Activated T-cell treated with anti-CD3 and anti-CD28 coated beads, Interleukin-2, amount 50 U/mL, for 72 hours (primary cell): ENCODE data around the gene CDCA8. TPM values are rescaled to one million over a fixed set of nuclear protein-coding genes. Genes with fewer than 3 reads are reported as not detected.

Source experiments
- ATAC-seq, 2 donors: fragments of 150-1000 bp; cut with Tn5 transposase; replicated peaks in 1 of 2; 2 replicates each; pipeline ENCODE4 v1.10.0; 2021; ENCODE audit warnings: moderate library complexity in 2 of 2, mild to moderate bottlenecking in 1 of 2
- DNase-seq, 2 donors: peaks; one replicate each; pipeline ENCODE4 v3.0.0; 2021 to 2022; ENCODE audit warnings: mixed read lengths in 1 of 2
- H3K27ac Mint-ChIP-seq: one replicate; pipeline ENCODE4 v1.8.0; 2022; ENCODE audit warnings: mild to moderate bottlenecking, moderate library complexity, mixed read lengths
- H3K27me3 Mint-ChIP-seq: one replicate; pipeline ENCODE4 v1.8.0; 2022; ENCODE audit warnings: low read depth, mixed read lengths
- H3K36me3 Mint-ChIP-seq, 2 donors: one replicate each; pipeline ENCODE4 v1.8.0; 2022; ENCODE audit warnings: mixed read lengths in 2 of 2, mild to moderate bottlenecking in 1 of 2; ENCODE audit not compliant: insufficient read depth in 2 of 2
- H3K4me1 Mint-ChIP-seq: one replicate; pipeline ENCODE4 v1.8.0; 2022; ENCODE audit warnings: low read depth, mixed read lengths
- H3K4me3 Mint-ChIP-seq, 2 donors: one replicate each; pipeline ENCODE4 v1.8.0; 2022; ENCODE audit warnings: mild to moderate bottlenecking in 2 of 2, mixed read lengths in 2 of 2, moderate library complexity in 2 of 2
- H3K9me3 Mint-ChIP-seq, 2 donors: one replicate each; pipeline ENCODE4 v1.8.0; 2022; ENCODE audit warnings: mixed read lengths in 2 of 2
- total RNA-seq, 2 donors: library from RNA; stranded (reverse); gene quantifications; one replicate each; pipeline ENCODE4 v1.2.3, GENCODE V29; 2022

The CDCA8 gene
- total RNA-seq, 2 donors from 2014 or later: 65.8 to 94.0 TPM

DNA sequence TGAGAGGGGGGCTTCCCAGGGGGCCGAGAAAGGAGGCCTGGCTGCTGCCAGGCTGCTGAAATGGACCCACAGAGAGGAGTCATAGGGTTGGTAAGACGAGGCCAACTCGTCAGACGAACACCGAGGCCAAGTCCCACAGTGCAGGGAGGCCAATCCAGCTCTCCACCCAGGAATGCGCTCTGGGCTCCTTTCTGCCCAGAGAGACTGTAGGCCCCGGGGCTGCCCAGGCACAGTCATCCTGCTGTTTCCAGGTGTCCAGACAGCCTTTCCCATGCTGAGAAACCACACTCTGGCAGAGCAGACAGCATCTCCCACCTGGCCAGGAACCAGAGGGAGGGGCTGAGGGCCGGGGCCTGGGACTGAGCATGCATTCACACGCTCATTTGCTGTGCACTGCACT is 30.9 kb upstream of the CDCA8 start:
- no peak for DNase-seq
- no peaks in the 10 kb centered on the region for H3K36me3 Mint-ChIP-seq
- H3K27ac Mint-ChIP-seq: no peak overlapping the region

DNA sequence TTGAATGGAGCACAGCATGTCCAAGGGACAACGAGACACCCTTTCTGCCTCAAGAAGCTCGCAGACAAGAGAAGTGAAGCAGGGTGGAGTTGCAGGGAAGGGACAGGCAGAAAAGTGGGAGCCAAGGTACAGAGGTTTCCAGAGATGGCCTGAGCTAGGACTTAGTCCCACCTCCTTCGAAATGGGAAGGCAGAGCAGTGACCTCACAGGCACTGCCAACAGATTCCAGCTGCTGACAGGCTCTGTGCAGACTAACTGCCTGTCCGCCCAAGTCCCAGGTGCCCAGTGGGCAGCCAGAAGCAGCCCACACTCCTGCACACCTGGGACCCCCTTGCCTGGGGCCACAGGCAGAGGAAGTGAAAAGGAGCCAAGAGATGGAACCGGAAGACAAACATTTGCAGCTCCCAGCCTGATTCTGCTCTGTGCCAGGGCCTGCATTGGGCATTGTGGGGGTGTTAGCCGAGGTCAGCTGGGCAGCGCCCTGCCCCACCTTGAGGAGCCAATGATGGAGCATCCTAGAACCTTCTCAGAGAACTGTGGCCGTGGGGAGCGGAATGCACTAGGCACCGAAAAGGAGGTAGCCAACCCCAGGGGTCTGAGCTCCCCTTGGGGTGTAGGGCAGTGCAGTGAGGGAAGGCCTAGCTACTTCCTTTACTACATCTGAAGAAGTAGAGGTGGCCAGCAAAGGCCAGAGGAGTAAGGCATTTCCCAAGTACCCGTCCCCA is 30.1 kb upstream of the CDCA8 start:
- H3K27ac Mint-ChIP-seq: no peak overlapping the region
- H3K27me3 Mint-ChIP-seq: no peaks in the 10 kb centered on the region
- H3K4me1 Mint-ChIP-seq: no peaks in the 10 kb centered on the region
- ATAC-seq (no peak), DNase-seq (no peak)
- no peaks in the 10 kb centered on the region for H3K36me3 Mint-ChIP-seq
- no peak overlapping the region for H3K4me3 Mint-ChIP-seq
- H3K9me3 Mint-ChIP-seq: no peaks in the 10 kb centered on the region

More for the DNA sequence above, 30.9 kb upstream of the CDCA8 start:
- no peak for ATAC-seq
- Mint-ChIP-seq H3K27me3 (no peaks in the 10 kb centered on the region), H3K4me3 (no peak overlapping the region), H3K4me1 (no peaks in the 10 kb centered on the region), H3K9me3 (no peaks in the 10 kb centered on the region)

DNA sequence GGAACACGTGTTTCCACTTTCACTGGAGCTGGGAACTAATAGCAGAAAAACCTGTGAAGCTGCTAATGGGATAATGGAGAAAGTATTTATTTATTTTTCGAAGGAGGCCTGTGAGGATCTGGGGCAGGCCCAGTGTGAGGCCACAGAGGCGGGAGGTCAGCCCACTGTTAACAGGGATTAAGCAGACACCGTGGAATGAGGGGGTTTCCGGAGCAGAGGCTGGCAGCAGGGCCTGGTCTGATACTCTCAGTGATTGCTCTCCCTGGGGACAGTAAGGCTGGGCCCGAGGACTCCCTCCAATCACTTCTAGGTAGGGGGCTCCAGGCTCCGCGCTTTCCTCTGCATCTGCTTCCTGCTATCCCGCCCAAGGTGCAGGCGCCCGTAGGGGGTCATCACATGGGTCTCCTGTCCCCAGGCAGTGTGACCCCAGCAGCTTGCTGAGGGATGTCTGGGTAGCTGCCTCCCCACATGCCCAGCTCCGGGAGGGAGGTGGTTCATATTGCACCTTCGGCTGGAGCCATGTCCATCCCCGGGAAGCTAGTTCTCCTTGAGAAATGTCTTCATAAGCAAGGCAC is 28.8 kb upstream of the CDCA8 start:
- Mint-ChIP-seq H3K4me3 (no peak overlapping the region), H3K36me3 (no peaks in the 10 kb centered on the region), H3K4me1 (no peaks in the 10 kb centered on the region), H3K27me3 (no peaks in the 10 kb centered on the region), H3K27ac (no peak overlapping the region), H3K9me3 (no peaks in the 10 kb centered on the region)
- no peak for DNase-seq
- no peak for ATAC-seq

DNA sequence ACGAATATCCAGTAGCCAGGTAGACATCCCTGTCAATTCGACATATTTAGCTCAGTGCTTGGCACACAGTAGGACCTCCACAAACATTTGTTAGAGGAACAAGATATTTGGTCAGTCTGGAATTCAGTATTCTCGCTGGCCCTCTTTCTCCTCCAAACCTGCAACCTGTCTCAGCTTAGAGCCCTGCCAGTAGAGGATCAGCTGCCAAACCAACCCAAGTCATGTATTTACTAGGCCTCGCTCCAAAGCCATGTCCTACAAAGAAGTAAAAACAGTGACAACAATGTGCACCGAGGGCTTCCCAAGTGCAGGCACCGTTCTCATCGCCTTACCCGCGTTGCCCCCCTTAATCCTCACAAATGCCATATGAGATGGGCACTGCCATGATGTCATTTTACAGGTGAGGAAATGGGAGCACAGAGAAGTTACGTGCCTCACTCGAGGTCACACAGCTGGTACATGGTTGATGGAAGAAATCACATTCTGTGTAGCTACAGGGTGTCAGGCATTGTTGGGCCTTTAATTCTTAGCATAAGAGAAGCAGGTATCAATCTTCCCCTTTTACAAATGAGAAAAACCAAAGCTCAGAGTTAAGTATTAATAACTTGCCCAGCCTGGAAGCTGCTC is 26.0 kb upstream of the CDCA8 start:
- Mint-ChIP-seq H3K4me1 (no peaks in the 10 kb centered on the region), H3K4me3 (no peak overlapping the region), H3K36me3 (no peaks in the 10 kb centered on the region), H3K27me3 (peaks cover 4% of the 10 kb centered on the region), H3K27ac (no peak overlapping the region), H3K9me3 (no peaks in the 10 kb centered on the region)
- DNase-seq (no peak), ATAC-seq (no peak)

DNA sequence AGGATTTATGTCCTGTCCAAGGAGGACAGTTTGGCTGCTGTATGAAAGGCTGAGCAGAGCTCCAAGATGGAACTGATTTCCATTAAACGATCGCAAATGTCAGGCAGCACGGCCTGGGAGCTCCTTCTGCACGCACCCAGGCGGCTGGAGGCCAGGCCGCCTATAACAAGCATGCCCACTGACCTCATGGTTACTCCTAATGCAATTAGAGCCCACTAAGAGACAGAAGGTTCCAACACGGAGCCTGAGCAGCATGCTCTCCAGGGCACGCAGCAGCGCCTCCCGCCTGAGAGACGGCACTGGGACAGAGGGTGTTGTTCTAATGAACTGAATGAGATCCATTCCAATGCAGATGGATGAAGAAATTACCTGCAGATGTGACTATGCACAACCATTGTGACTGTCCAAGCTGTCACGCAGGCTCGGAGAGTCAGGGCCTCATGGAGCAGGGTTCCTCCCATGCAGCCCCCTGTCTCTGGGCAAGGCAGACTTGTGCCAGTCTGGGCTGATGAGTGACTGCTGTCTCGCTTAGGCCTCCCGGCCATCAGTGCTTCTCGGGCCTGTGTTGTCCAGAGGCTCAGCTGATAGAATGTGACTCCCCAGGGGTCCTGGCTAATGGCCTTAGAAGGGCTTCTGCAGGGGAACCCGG is 25.2 kb upstream of the CDCA8 start:
- H3K27me3 Mint-ChIP-seq: peaks cover 9% of the 10 kb centered on the region
- H3K36me3 Mint-ChIP-seq: no peaks in the 10 kb centered on the region
- ATAC-seq (no peak), DNase-seq (no peak)
- no peak overlapping the region for H3K27ac Mint-ChIP-seq
- H3K4me3 Mint-ChIP-seq: no peak overlapping the region
- H3K4me1 Mint-ChIP-seq: no peaks in the 10 kb centered on the region
- H3K9me3 Mint-ChIP-seq: no peaks in the 10 kb centered on the region

DNA sequence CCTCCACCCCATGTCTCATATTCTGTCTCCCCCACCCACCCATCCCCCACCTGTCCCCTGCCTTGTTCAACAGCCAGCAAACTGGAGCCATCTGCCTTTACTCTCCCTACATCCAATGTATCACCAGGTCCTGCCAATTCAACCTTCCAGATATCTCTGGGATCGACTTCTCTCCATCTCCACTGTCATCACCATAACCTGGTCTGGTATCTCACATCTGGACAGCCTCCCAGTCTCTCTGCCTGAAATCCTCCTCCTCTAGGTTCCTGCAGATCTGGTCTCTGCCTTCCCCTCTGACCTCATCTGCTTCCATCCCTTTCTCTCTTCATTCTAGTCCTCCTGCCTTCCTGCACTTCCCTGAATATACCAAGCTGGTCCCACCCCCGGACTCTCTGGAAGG is 22.2 kb upstream of the CDCA8 start:
- no peak overlapping the region for H3K4me3 Mint-ChIP-seq
- no peaks in the 10 kb centered on the region for H3K36me3 Mint-ChIP-seq
- peaks cover 9% of the 10 kb centered on the region for H3K27me3 Mint-ChIP-seq
- H3K9me3 Mint-ChIP-seq: no peaks in the 10 kb centered on the region
- H3K27ac Mint-ChIP-seq: no peak overlapping the region
- no peak for DNase-seq
- H3K4me1 Mint-ChIP-seq: peaks cover 12% of the 10 kb centered on the region
- ATAC-seq: no peak

DNA sequence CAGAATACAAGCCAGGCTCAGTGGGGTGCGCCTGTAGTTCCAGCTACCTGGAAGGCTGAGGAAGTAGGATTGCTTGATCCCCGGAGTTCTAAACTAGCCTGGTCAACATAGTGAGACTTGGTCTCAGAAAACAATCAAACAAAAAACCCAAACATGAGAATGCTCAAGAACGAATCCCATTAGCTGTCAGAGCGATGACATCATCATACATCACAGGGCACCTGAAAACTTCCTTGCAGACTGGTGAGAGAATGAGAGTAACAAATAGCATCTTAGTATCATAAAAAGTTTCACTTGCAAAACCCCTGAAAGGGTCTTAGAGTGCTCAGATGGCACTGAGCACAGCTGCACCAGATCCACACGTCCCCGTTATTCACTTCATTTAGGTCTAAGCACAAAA is 21.1 kb upstream of the CDCA8 start:
- Mint-ChIP-seq H3K4me1 (peaks cover 12% of the 10 kb centered on the region), H3K36me3 (no peaks in the 10 kb centered on the region), H3K27me3 (peaks cover 14% of the 10 kb centered on the region), H3K4me3 (no peak overlapping the region), H3K27ac (no peak overlapping the region), H3K9me3 (no peaks in the 10 kb centered on the region)
- no peak for ATAC-seq
- no peak for DNase-seq

DNA sequence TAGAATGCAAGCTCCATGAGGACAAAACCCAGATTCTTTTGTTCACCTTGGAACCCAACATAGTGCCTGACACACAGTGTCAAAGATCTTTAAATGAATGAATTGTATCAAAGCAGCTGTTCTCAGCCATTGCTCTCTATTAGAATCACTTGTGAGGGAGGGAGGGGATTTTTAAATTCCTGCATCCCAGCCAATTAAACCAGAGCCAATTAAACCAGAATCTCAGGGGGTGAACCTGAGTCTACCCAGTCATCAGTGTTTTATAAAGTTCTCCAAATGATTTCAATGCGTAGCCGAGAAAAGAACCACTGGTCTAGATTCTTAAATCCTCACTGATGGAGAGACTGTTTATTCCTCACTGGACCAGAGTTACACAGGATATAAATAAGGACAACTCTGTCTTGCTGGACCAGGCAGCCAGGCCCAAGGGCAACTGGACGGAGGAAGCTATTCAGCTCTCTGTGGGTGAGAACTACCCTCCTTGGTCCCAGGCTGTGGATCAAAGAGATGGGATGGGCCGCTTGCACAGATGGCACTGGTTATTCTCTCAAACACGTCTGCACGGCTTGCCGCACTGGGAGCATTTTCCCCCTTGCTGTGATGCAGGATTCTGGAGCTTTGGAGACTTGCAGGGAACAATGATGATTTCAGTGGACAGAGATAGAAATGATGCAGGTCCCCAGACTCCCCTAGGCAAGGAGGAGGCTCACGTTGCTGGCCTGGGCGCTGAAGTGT is 20.0 kb upstream of the CDCA8 start:
- Mint-ChIP-seq H3K36me3 (no peaks in the 10 kb centered on the region), H3K27me3 (peaks cover 14% of the 10 kb centered on the region), H3K9me3 (no peaks in the 10 kb centered on the region), H3K27ac (no peak overlapping the region), H3K4me1 (peaks cover 12% of the 10 kb centered on the region), H3K4me3 (no peak overlapping the region)
- no peak for DNase-seq
- ATAC-seq: no peak

DNA sequence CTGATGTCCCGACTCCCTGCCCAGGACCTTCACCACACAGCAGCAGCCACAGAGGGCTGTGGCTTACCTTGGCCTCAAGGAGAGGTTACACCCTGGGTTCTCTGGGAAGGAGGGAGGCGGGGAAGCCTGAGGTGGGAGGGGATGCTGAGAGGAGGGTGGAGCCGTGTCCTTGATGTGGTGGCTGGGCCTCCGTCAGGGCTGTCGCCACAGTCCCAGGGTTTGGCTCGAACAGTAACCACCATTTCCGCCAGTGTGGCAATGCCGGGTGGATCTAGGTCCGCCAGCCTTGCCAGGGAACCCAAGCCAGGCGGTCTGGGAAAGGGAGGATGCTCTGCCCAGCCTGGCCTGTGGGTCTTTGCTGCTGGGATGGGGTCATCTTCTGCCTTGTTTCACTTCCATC is 18.4 kb upstream of the CDCA8 start:
- peak overlapping the region; percentile 48 to 50 for H3K4me3 Mint-ChIP-seq
- H3K9me3 Mint-ChIP-seq: no peaks in the 10 kb centered on the region
- peak; percentile 87 to 90 for ATAC-seq
- H3K4me1 Mint-ChIP-seq: peaks cover 12% of the 10 kb centered on the region
- peaks cover 14% of the 10 kb centered on the region for H3K27me3 Mint-ChIP-seq
- no peaks in the 10 kb centered on the region for H3K36me3 Mint-ChIP-seq
- peak; percentile 47 for DNase-seq
- no peak overlapping the region for H3K27ac Mint-ChIP-seq

DNA sequence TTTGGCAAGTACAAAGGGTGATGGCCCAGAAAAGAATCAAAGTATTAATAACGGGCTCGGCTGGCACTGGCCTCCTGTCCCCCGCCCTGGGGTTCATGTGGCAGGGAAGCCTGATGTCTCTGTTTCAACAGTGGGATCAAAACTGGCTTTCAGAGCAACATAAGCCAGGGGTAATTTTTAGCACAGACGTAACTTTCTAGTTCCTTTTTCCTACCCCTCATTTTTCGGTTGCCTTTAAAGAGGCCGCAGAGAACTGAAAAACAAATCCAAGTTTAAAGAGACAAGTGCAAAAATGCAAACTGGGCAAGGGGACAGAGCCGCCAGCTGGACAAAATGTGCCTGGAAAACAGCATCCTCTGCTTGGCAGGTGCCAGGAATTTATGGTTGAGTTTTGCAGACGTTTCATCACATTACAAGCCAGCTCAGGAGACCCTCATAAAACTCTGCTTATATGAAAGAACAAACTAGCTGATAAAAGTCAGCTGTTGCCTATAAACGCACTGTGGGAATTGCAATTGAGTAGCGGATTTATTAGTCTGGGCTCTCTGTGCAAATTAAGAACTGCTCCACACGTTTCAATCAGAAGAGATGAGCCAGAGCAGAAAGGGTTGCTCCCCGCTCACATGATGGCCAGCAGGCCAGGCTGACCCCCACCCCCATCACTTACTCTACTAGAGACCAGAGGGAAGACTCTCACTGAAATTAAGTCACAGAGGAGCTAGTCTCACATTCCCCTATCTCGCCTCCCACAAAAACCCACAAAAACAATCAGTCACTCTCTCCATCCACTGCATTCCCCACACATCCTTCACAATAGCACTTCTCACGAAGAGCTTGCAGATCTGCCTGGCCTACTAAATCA is 15.8 kb upstream of the CDCA8 start:
- ATAC-seq (no peak), DNase-seq (no peak)
- Mint-ChIP-seq H3K4me1 (peaks cover 12% of the 10 kb centered on the region), H3K27me3 (peaks cover 9% of the 10 kb centered on the region), H3K36me3 (no peaks in the 10 kb centered on the region), H3K27ac (no peak overlapping the region), H3K4me3 (no peak overlapping the region), H3K9me3 (no peaks in the 10 kb centered on the region)

DNA sequence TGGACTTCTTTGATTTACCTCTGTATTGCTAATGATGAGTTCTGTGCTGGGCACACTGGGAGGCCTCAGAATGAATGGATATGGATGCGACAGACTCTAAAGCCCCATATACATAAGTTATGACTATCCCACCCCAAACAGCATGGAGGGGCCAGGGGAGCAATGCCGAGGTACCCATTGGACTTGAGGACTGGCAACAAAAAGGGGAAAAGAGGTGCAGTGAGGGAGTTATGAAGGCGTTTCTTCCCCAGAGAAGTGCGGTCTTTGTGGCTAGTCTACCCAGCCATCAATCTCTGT is 15.2 kb upstream of the CDCA8 start:
- H3K4me1 Mint-ChIP-seq: peaks cover 12% of the 10 kb centered on the region
- no peak overlapping the region for H3K4me3 Mint-ChIP-seq
- H3K9me3 Mint-ChIP-seq: no peaks in the 10 kb centered on the region
- no peaks in the 10 kb centered on the region for H3K36me3 Mint-ChIP-seq
- H3K27ac Mint-ChIP-seq: no peak overlapping the region
- peaks cover 5% of the 10 kb centered on the region for H3K27me3 Mint-ChIP-seq
- DNase-seq: no peak
- ATAC-seq: no peak

DNA sequence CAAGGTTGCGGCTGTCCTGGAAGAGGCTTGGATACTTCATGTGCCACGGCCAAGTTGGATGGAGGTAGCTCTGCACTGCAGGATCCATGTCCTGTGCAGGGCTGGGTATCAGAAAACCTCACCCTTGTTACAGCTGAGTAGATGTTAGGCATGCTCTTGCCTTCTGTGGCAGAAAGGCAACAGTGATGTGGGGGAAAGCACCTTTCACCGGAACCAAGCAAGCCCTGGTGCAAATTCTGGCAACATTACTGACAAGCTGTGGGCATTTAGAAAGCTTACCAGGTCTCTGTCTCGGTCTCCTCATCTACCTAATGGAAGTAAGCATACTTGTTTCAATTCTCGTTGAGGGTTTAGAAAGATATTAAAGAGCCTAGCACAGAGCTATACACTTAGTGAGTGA is 14.5 kb upstream of the CDCA8 start:
- H3K4me3 Mint-ChIP-seq: no peak overlapping the region
- H3K36me3 Mint-ChIP-seq: peaks cover 2 to 4% of the 10 kb centered on the region in 2 donors
- H3K4me1 Mint-ChIP-seq: peaks cover 16% of the 10 kb centered on the region
- DNase-seq (no peak), ATAC-seq (no peak)
- H3K27ac Mint-ChIP-seq: no peak overlapping the region
- no peaks in the 10 kb centered on the region for H3K9me3 Mint-ChIP-seq
- H3K27me3 Mint-ChIP-seq: peaks cover 5% of the 10 kb centered on the region
